Prostate gland (tissue), 2 donors: ENCODE measurements around the gene TXNDC12. TPM values are rescaled to one million over a fixed set of nuclear protein-coding genes. Genes with fewer than 3 reads are reported as not detected.
"Not testable (repeated sequence)": the region's sequence is repeated elsewhere in the genome, so short reads cannot be mapped to it uniquely, and the experiment has no call there.

ENCODE experiments used
- DNase-seq: peaks from one replicate; pipeline ENCODE4 v3.0.0-alpha.2; 2019; ENCODE audit warnings: low spot score
- H3K27ac ChIP-seq, 2 donors: fragments of 200-600 bp; sonication (generic); 2 replicates each; pipeline ENCODE4 v1.5.1; 2017 to 2019
- H3K27me3 ChIP-seq: fragments of 200-600 bp; sonication (generic); replicated peaks from 2 replicates; pipeline ENCODE4 v1.5.1; 2019; ENCODE audit not compliant: insufficient read depth
- H3K36me3 ChIP-seq, 2 donors: fragments of 200-600 bp; sonication (generic); 1 replicate in 1 of 2; 2 replicates in 1 of 2; pipeline versions ENCODE4 v1.5.1 to v1.8.1; 2017 to 2019
- H3K4me1 ChIP-seq: fragments of 200-600 bp; sonication (generic); replicated peaks from 2 replicates; pipeline ENCODE4 v1.5.1; 2019
- H3K4me3 ChIP-seq, 2 donors: fragments of 200-600 bp; sonication (generic); 2 replicates each; pipeline ENCODE4 v1.5.1; 2017 to 2019
- H3K9me3 ChIP-seq: fragments of 200-600 bp; sonication (generic); 2 replicates; pipeline ENCODE4 v1.5.1; 2017
- CTCF ChIP-seq, 4 experiments: fragments of 200-600 bp in 2 of 4; fragments of 450-650 bp in 2 of 4; sonication (generic) in 2 of 4; IDR thresholded peaks; 1 replicate in 3 of 4; 2 replicates in 1 of 4; pipeline ENCODE4 v1.5.1; 2016 to 2019; ENCODE audit warnings: antibody characterized with exemption in 4 of 4, mild to moderate bottlenecking in 2 of 4, moderate library complexity in 2 of 4
- POLR2A ChIP-seq: fragments of 450-650 bp; IDR thresholded peaks from one replicate; pipeline ENCODE4 v1.6.1; 2016; ENCODE audit warnings: antibody characterized with exemption, mild to moderate bottlenecking
- POLR2AphosphoS5 ChIP-seq: sonication (generic); formaldehyde crosslinking; IDR thresholded peaks from one replicate; pipeline ENCODE4 v1.6.1; 2017; ENCODE audit warnings: antibody characterized with exemption
- WGBS: methylation state at CpG from one replicate; pipeline ENCODE4 v1.1.5; 2018; 5-methylcytosine and 5-hydroxymethylcytosine counted together
- intact Hi-C: fragments of 100-400 bp; cut with DNase I; formaldehyde crosslinking; loops from one replicate; pipeline ENCODE4 v1.14.2; 2022
- total RNA-seq, 2 donors: library from RNA; depleted of rRNA; stranded (reverse); fragments of >200 nt; gene quantifications; one replicate each; pipeline ENCODE4 v1.1.0, GENCODE V29; 2016

The TXNDC12 gene
- total RNA-seq, 2 donors from 2014 or later: 46.1 to 70.6 TPM

GRCh38 chr1:52080014-52080415 lies 25.0 kb upstream of the TXNDC12 start:
- Histone ChIP-seq H3K27ac (no peak overlapping the region), H3K36me3 (no peaks in the 10 kb centered on the region), H3K4me3 (no peak overlapping the region), H3K27me3 (no peaks in the 10 kb centered on the region), H3K4me1 (no peaks in the 10 kb centered on the region), H3K9me3 (no peaks in the 10 kb centered on the region)
- 65% methylated on average over 3 of the region's 3 CpGs for WGBS
- TF ChIP-seq POLR2AphosphoS5: no peak
- no peak for TF ChIP-seq CTCF (IDR thresholded peaks at IDR 0.05)
- no peak for TF ChIP-seq POLR2A
- DNase-seq: no peak
- intact Hi-C loops: no loop called here

GRCh38 chr1:52077277-52077676 lies 22.3 kb upstream of the TXNDC12 start:
- H3K9me3 ChIP-seq, H3K4me3 ChIP-seq, H3K4me1 ChIP-seq, intact Hi-C loops, H3K27me3 ChIP-seq, DNase-seq, H3K36me3 ChIP-seq, H3K27ac ChIP-seq: not testable (repeated sequence)
- WGBS: 99% methylated on average over 6 of the region's 6 CpGs

GRCh38 chr1:52072291-52072690 lies 17.3 kb upstream of the TXNDC12 start:
- TF ChIP-seq CTCF (IDR thresholded peaks at IDR 0.05) (no peak), POLR2A (no peak), POLR2AphosphoS5 (no peak)
- Histone ChIP-seq H3K27ac (no peak overlapping the region), H3K4me1 (no peaks in the 10 kb centered on the region), H3K4me3 (no peak overlapping the region), H3K27me3 (no peaks in the 10 kb centered on the region), H3K9me3 (no peaks in the 10 kb centered on the region), H3K36me3 (no peaks in the 10 kb centered on the region)
- 76% methylated on average over 6 of the region's 6 CpGs for WGBS
- intact Hi-C loops: no loop called here
- DNase-seq: no peak

GRCh38 chr1:52070704-52071103 lies 15.7 kb upstream of the TXNDC12 start:
- no peaks in the 10 kb centered on the region for H3K27me3 ChIP-seq
- no peak overlapping the region for H3K4me3 ChIP-seq
- H3K9me3 ChIP-seq: no peaks in the 10 kb centered on the region
- no peak for DNase-seq
- TF ChIP-seq POLR2AphosphoS5 (no peak), CTCF (IDR thresholded peaks at IDR 0.05) (no peak), POLR2A (no peak)
- intact Hi-C loops: no loop called here
- peaks cover 0 to 4% of the 10 kb centered on the region in 2 donors for H3K36me3 ChIP-seq
- no peak overlapping the region for H3K27ac ChIP-seq
- WGBS: 90% methylated on average over 4 of the region's 4 CpGs
- H3K4me1 ChIP-seq: no peaks in the 10 kb centered on the region

GRCh38 chr1:52063192-52063591 lies 8.2 kb upstream of the TXNDC12 start:
- Histone ChIP-seq H3K4me3 (no peak overlapping the region), H3K36me3 (peaks cover 0 to 10% of the 10 kb centered on the region in 2 donors), H3K9me3 (no peaks in the 10 kb centered on the region), H3K4me1 (peaks cover 2% of the 10 kb centered on the region), H3K27ac (no peak overlapping the region), H3K27me3 (no peaks in the 10 kb centered on the region)
- WGBS: 69% methylated on average over 2 of the region's 2 CpGs
- TF ChIP-seq POLR2AphosphoS5: no peak
- TF ChIP-seq CTCF (IDR thresholded peaks at IDR 0.05): no peak
- no peak for TF ChIP-seq POLR2A
- intact Hi-C loops: no loop called here
- no peak for DNase-seq
